Ureter (tissue), 1 donor: ENCODE measurements around the gene TMPRSS5. TPM values are rescaled to one million over a fixed set of nuclear protein-coding genes. Genes with fewer than 3 reads are reported as not detected.
"Not testable (repeated sequence)": the region's sequence is repeated elsewhere in the genome, so short reads cannot be mapped to it uniquely, and the experiment has no call there.

Source experiments
- DNase-seq: peaks from one replicate; pipeline ENCODE4 v3.0.0-alpha.2; 2020; ENCODE audit warnings: low spot score
- total RNA-seq: library from RNA; stranded (reverse); gene quantifications from one replicate; pipeline ENCODE4 v1.2.4, GENCODE V29; 2023
- donor health status: DM: yes; HTN: yes; CAD: no.

TMPRSS5 gene
- total RNA-seq, 1 donor from 2014 or later: 1.5 TPM

- DNase-seq: no peak
Observed at GRCh38 chr11:113697111-113697510, 9.0 kb downstream of the TMPRSS5 start.

GRCh38 chr11:113695207-113695606 is 10.9 kb downstream of the TMPRSS5 start:
- DNase-seq: no peak

GRCh38 chr11:113694390-113694789 is 11.7 kb downstream of the TMPRSS5 start:
- no peak for DNase-seq

GRCh38 chr11:113693030-113693429 is 13.1 kb downstream of the TMPRSS5 start:
- DNase-seq: no peak

GRCh38 chr11:113690619-113691569 is 15.2 kb downstream of the TMPRSS5 start:
- peak; percentile 67 for DNase-seq

- no peak for DNase-seq
Observed at GRCh38 chr11:113689768-113690618, 16.1 kb downstream of the TMPRSS5 start.

GRCh38 chr11:113685654-113686359 is 20.3 kb downstream of the TMPRSS5 start:
- DNase-seq: no peak

- DNase-seq: no peak
Observed at GRCh38 chr11:113684496-113684895, 21.6 kb downstream of the TMPRSS5 start.

GRCh38 chr11:113683481-113684046 is 22.5 kb downstream of the TMPRSS5 start:
- no peak for DNase-seq

GRCh38 chr11:113681711-113682413 is 24.2 kb downstream of the TMPRSS5 start:
- DNase-seq: no peak

- no peak for DNase-seq
Observed at GRCh38 chr11:113681282-113681681, 24.8 kb downstream of the TMPRSS5 start.

- no peak for DNase-seq
Observed at GRCh38 chr11:113677685-113678084, 28.4 kb downstream of the TMPRSS5 start.

GRCh38 chr11:113675565-113675964 is 30.5 kb downstream of the TMPRSS5 start:
- no peak for DNase-seq

- no peak for DNase-seq
Observed at GRCh38 chr11:113675003-113675561, 31.0 kb downstream of the TMPRSS5 start.

GRCh38 chr11:113674397-113674685 is 31.8 kb downstream of the TMPRSS5 start:
- DNase-seq: no peak

GRCh38 chr11:113673550-113674396 is 32.3 kb downstream of the TMPRSS5 start:
- no peak for DNase-seq

GRCh38 chr11:113671914-113672313 is 34.2 kb downstream of the TMPRSS5 start:
- not testable (repeated sequence) for DNase-seq

GRCh38 chr11:113670831-113671215 is 35.3 kb downstream of the TMPRSS5 start:
- no peak for DNase-seq

- no peak for DNase-seq
Observed at GRCh38 chr11:113670149-113670830, 35.8 kb downstream of the TMPRSS5 start.
